HepG2 (cell line): Measurements from ENCODE around the gene GJB1. TPM values are rescaled to one million over a fixed set of nuclear protein-coding genes. Genes with fewer than 3 reads are reported as not detected.

Experiments
- AGO1 ChIP-seq: fragments of 200-400 bp; formaldehyde crosslinking; IDR thresholded peaks from 2 replicates; pipeline ENCODE4 v1.6.1; 2017; ENCODE audit warnings: mild to moderate bottlenecking, low read depth, low read length, moderate library complexity; ENCODE audit not compliant: poor library complexity, severe bottlenecking
- AKAP8 ChIP-seq: sonication (generic); formaldehyde crosslinking; IDR thresholded peaks from 2 replicates; pipeline ENCODE4 v1.5.1; 2020; ENCODE audit warnings: mild to moderate bottlenecking, missing genetic modification reagents
- ARNT ChIP-seq: fragments of 450-650 bp; IDR thresholded peaks from 2 replicates; pipeline ENCODE4 v1.6.1; 2017
- CREB1 ChIP-seq, 2 experiments: fragments of 450-650 bp in 1 of 2; IDR thresholded peaks; 2 replicates each; pipeline ENCODE4 v1.6.1; 2016 to 2017; ENCODE audit warnings: control low read depth in 1 of 2, mild to moderate bottlenecking in 1 of 2, missing compliant biosample characterization in 1 of 2, missing genetic modification characterization in 1 of 2
- ETV5 ChIP-seq: IDR thresholded peaks from 2 replicates; pipeline ENCODE4 v1.6.1; 2018; ENCODE audit warnings: missing biosample characterization, missing genetic modification reagents, inconsistent platforms, borderline replicate concordance
- FIP1L1 ChIP-seq: fragments of 200-400 bp; formaldehyde crosslinking; IDR thresholded peaks from 2 replicates; pipeline ENCODE4 v1.6.1; 2018; ENCODE audit warnings: low read depth, mild to moderate bottlenecking, low read length, moderate library complexity, borderline replicate concordance; ENCODE audit not compliant: insufficient read depth
- GATA4 ChIP-seq: sonication (generic); IDR thresholded peaks from 2 replicates; pipeline ENCODE4 v1.6.1; 2016; ENCODE audit warnings: antibody characterized with exemption, low read depth, borderline replicate concordance
- HNRNPUL1 ChIP-seq: fragments of 200-400 bp; formaldehyde crosslinking; IDR thresholded peaks from 2 replicates; pipeline ENCODE4 v1.6.1; 2017; ENCODE audit warnings: low read depth, mild to moderate bottlenecking, low read length, moderate library complexity
- IKZF1 ChIP-seq: fragments of 450-650 bp; IDR thresholded peaks from 2 replicates; pipeline ENCODE4 v1.7.1; 2016
- JDP2 ChIP-seq: sonication (generic); formaldehyde crosslinking; IDR thresholded peaks from 2 replicates; pipeline ENCODE4 v1.8.1; 2022; ENCODE audit warnings: missing genetic modification reagents, borderline replicate concordance
- MED8 ChIP-seq: sonication (generic); formaldehyde crosslinking; IDR thresholded peaks from 2 replicates; pipeline ENCODE4 v1.8.1; 2023; ENCODE audit warnings: mild to moderate bottlenecking, missing genetic modification reagents; ENCODE audit not compliant: insufficient replicate concordance
- MIER2 ChIP-seq: IDR thresholded peaks from 2 replicates; pipeline ENCODE4 v1.6.1; 2016; ENCODE audit warnings: missing biosample characterization, missing genetic modification reagents
- NCOA2 ChIP-seq: sonication (generic); formaldehyde crosslinking; IDR thresholded peaks from 2 replicates; pipeline ENCODE4 v1.8.0; 2022; ENCODE audit warnings: inconsistent platforms
- SATB2 ChIP-seq: sonication (generic); formaldehyde crosslinking; IDR thresholded peaks from 2 replicates; pipeline ENCODE4 v1.5.0; 2020; ENCODE audit warnings: missing genetic modification reagents
- ZMYM4 ChIP-seq: sonication (generic); formaldehyde crosslinking; IDR thresholded peaks from 2 replicates; pipeline ENCODE4 v1.8.1; 2023; ENCODE audit warnings: mild to moderate bottlenecking, missing genetic modification reagents
- ZNF232 ChIP-seq: sonication (generic); formaldehyde crosslinking; IDR thresholded peaks from 2 replicates; pipeline ENCODE4 v1.4.0; 2020; ENCODE audit warnings: missing genetic modification reagents, borderline replicate concordance
- ZNF557 ChIP-seq: sonication (generic); formaldehyde crosslinking; IDR thresholded peaks from 2 replicates; pipeline ENCODE4 v1.4.0; 2020; ENCODE audit warnings: missing genetic modification reagents
- ZSCAN22 ChIP-seq: sonication (generic); formaldehyde crosslinking; IDR thresholded peaks from 2 replicates; pipeline ENCODE4 v1.4.0; 2020; ENCODE audit warnings: mild to moderate bottlenecking, missing genetic modification reagents
- polyA plus RNA-seq, 8 experiments: library from polyadenylated mRNA; depleted of rRNA in 3 of 8; stranded (reverse) in 7 of 8; unstranded in 1 of 8; fragments of >200 nt; fragmentation: Illumina TruSeq in 4 of 8; extraction: Trizol in 4 of 8; gene quantifications; 2 replicates each; pipeline versions ENCODE4 v1.2.1 to v1.2.3, GENCODE V29; 2011 to 2016; ENCODE audit warnings: low read depth in 4 of 8, missing spikeins in 1 of 8, mixed read lengths in 1 of 8; ENCODE audit not compliant: insufficient read depth in 1 of 8
- total RNA-seq, 5 experiments: library from RNA; depleted of rRNA; stranded (reverse); fragments of >200 nt; fragmentation: Illumina TruSeq; extraction: Trizol; gene quantifications; 2 replicates each; pipeline ENCODE4 v1.2.3, GENCODE V29; 2016; ENCODE audit warnings: low read depth in 1 of 5
- TF ChIP-seq, protein P1 (sequence below): sonication (generic); formaldehyde crosslinking; IDR thresholded peaks from 2 replicates; pipeline ENCODE4 v1.4.0; 2020; ENCODE audit warnings: missing genetic modification reagents
- TF ChIP-seq, protein P2 (sequence below): sonication (generic); formaldehyde crosslinking; IDR thresholded peaks from 2 replicates; pipeline ENCODE4 v1.5.0; 2020; ENCODE audit warnings: missing genetic modification reagents
- TF ChIP-seq, protein P3 (sequence below): sonication (generic); formaldehyde crosslinking; IDR thresholded peaks from 2 replicates; pipeline ENCODE4 v1.5.0; 2020; ENCODE audit warnings: mild to moderate bottlenecking, missing genetic modification reagents
- TF ChIP-seq, protein P4 (sequence below): sonication (generic); formaldehyde crosslinking; IDR thresholded peaks from 2 replicates; pipeline ENCODE4 v1.8.1; 2023; ENCODE audit warnings: mild to moderate bottlenecking, moderate library complexity, missing genetic modification reagents

The GJB1 gene
- total and polyA plus RNA-seq, 2 of the 13 experiments (the other 11 are each of a cell fraction or from before 2014, with no cell fraction given) = 111 to 161 TPM

DNA sequence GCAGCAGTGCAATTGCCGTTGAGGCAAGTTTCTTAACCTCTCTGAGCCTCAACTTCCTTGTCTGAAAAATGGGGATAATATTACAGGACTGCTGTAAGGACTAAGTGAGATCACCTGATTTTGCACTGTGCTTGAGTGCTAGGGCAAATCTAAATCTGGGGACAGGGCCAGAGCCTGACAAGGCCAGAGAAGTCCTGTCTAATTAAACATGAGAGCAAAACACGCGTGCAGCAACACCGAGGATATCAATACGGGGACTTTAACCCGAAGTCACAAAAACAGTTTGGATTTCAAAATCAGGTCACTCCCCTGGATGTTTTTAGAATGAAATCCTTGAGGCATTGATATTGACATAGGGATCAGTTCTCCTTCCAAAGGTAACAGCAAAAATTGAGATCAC is 5.7 kb upstream of the GJB1 start (continued):
- TF ChIP-seq, protein P1, sequence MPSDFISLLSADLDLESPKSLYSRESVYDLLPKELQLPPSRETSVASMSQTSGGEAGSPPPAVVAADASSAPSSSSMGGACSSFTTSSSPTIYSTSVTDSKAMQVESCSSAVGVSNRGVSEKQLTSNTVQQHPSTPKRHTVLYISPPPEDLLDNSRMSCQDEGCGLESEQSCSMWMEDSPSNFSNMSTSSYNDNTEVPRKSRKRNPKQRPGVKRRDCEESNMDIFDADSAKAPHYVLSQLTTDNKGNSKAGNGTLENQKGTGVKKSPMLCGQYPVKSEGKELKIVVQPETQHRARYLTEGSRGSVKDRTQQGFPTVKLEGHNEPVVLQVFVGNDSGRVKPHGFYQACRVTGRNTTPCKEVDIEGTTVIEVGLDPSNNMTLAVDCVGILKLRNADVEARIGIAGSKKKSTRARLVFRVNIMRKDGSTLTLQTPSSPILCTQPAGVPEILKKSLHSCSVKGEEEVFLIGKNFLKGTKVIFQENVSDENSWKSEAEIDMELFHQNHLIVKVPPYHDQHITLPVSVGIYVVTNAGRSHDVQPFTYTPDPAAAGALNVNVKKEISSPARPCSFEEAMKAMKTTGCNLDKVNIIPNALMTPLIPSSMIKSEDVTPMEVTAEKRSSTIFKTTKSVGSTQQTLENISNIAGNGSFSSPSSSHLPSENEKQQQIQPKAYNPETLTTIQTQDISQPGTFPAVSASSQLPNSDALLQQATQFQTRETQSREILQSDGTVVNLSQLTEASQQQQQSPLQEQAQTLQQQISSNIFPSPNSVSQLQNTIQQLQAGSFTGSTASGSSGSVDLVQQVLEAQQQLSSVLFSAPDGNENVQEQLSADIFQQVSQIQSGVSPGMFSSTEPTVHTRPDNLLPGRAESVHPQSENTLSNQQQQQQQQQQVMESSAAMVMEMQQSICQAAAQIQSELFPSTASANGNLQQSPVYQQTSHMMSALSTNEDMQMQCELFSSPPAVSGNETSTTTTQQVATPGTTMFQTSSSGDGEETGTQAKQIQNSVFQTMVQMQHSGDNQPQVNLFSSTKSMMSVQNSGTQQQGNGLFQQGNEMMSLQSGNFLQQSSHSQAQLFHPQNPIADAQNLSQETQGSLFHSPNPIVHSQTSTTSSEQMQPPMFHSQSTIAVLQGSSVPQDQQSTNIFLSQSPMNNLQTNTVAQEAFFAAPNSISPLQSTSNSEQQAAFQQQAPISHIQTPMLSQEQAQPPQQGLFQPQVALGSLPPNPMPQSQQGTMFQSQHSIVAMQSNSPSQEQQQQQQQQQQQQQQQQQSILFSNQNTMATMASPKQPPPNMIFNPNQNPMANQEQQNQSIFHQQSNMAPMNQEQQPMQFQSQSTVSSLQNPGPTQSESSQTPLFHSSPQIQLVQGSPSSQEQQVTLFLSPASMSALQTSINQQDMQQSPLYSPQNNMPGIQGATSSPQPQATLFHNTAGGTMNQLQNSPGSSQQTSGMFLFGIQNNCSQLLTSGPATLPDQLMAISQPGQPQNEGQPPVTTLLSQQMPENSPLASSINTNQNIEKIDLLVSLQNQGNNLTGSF = no peak
- TF ChIP-seq MED8 (CRISPR knock-in tag) (no peak), MIER2 (CRISPR knock-in tag) (no peak), AKAP8 (CRISPR knock-in tag) (no peak), AGO1 (no peak), ZMYM4 (CRISPR knock-in tag) (no peak), NCOA2 (CRISPR knock-in tag) (peak; percentile 27; the same call in 1 of the 2 replicates), FIP1L1 (no peak), ZSCAN22 (no peak), ARNT (no peak), JDP2 (no peak), CREB1 (IDR thresholded peaks at IDR 0.05) (no peak), CREB1 (CRISPR knock-in tag; IDR thresholded peaks at IDR 0.05) (no peak), ETV5 (CRISPR knock-in tag) (no peak), IKZF1 (no peak), ZNF232 (CRISPR knock-in tag) (no peak), GATA4 (no peak), HNRNPUL1 (no peak), ZNF557 (CRISPR knock-in tag) (no peak), SATB2 (no peak)
- TF ChIP-seq, protein P2, sequence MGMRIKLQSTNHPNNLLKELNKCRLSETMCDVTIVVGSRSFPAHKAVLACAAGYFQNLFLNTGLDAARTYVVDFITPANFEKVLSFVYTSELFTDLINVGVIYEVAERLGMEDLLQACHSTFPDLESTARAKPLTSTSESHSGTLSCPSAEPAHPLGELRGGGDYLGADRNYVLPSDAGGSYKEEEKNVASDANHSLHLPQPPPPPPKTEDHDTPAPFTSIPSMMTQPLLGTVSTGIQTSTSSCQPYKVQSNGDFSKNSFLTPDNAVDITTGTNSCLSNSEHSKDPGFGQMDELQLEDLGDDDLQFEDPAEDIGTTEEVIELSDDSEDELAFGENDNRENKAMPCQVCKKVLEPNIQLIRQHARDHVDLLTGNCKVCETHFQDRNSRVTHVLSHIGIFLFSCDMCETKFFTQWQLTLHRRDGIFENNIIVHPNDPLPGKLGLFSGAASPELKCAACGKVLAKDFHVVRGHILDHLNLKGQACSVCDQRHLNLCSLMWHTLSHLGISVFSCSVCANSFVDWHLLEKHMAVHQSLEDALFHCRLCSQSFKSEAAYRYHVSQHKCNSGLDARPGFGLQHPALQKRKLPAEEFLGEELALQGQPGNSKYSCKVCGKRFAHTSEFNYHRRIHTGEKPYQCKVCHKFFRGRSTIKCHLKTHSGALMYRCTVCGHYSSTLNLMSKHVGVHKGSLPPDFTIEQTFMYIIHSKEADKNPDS (CRISPR knock-in tag) = no peak
- TF ChIP-seq, protein P3, sequence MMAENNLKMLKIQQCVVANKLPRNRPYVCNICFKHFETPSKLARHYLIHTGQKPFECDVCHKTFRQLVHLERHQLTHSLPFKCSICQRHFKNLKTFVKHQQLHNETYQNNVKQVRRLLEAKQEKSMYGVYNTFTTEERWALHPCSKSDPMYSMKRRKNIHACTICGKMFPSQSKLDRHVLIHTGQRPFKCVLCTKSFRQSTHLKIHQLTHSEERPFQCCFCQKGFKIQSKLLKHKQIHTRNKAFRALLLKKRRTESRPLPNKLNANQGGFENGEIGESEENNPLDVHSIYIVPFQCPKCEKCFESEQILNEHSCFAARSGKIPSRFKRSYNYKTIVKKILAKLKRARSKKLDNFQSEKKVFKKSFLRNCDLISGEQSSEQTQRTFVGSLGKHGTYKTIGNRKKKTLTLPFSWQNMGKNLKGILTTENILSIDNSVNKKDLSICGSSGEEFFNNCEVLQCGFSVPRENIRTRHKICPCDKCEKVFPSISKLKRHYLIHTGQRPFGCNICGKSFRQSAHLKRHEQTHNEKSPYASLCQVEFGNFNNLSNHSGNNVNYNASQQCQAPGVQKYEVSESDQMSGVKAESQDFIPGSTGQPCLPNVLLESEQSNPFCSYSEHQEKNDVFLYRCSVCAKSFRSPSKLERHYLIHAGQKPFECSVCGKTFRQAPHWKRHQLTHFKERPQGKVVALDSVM = no peak
- TF ChIP-seq, protein P4, sequence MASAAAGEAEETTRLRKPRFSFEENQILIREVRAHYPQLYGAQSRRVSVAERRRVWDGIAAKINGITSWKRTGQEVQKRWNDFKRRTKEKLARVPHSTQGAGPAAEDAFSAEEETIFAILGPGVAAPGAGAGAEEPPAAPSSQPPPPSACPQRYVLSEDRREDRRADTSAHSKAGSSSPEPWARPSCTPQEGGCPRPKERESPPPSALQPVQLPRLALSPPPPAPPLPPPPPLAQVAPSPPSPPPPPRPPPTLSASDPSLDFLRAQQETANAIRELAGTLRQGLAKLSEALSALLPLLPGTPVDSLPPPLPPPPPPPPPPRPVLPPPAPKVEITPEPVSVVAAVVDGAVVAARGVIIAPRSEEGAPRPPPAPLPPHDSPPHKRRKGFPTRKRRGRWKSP (CRISPR knock-in tag) = no peak
